ENCODE data around the gene CPNE9. TPM values are rescaled to one million over a fixed set of nuclear protein-coding genes. Genes with fewer than 3 reads are reported as not detected.

CPNE9 gene
- total and polyA plus RNA-seq, 2 of the 13 experiments (the other 11 are each of a cell fraction or from before 2014, with no cell fraction given) = 0.20 TPM; not detected in 1

DNA sequence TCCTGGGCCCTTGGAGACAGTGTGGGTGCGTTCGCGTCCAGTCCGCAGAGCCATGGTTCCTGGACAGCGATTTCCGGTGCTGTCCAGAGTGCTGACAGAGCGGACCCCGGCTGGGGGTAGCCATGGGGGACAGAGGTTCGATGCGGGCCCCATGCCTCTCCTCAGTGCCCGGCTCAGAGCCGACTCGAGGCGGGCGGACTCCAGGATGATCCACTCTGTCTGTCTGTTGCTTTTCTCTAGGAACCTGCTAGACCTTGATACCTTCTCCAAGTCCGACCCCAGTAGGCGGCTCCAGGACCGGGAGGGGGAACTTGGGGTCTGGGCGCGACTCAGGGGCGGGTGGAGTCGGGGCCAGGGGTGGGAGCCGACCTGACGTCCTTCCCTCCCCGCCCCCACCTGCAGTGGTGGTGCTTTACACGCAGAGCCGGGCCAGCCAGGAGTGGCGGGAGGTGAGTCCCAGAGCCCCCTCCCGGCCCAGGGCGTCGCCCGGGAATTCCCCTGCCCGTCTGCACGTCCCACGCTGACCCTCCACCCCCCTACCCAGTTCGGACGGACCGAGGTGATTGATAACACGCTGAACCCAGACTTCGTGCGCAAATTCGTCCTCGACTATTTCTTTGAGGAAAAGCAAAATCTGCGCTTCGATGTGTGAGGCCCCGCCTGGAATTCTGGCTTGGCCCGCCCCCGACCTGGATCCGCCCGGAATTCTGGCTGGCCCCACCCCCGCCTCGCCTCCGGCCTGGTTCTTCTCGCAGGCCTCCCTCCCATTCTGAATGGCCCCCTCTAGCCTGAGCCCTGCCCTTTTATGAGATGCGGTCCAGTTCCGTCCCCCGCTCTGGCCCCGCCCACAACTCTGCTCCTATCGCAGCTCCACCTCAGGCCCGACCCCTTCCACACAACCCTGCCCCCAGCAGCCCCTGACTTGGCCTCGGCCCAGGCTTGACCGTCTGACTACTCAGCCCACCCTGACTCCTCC lies 1.0 kb downstream of the CPNE9 start (continued):
- TF ChIP-seq, protein P1, sequence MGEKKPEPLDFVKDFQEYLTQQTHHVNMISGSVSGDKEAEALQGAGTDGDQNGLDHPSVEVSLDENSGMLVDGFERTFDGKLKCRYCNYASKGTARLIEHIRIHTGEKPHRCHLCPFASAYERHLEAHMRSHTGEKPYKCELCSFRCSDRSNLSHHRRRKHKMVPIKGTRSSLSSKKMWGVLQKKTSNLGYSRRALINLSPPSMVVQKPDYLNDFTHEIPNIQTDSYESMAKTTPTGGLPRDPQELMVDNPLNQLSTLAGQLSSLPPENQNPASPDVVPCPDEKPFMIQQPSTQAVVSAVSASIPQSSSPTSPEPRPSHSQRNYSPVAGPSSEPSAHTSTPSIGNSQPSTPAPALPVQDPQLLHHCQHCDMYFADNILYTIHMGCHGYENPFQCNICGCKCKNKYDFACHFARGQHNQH (CRISPR knock-in tag; IDR thresholded peaks at IDR 0.05) = peak; percentile 34; the same call in 1 of the 2 replicates
- TF ChIP-seq ZBTB20 (CRISPR knock-in tag; IDR thresholded peaks at IDR 0.05; ENCODE audit: borderline replicate concordance, low read depth) (peak; percentile 66; the same call in 1 of the 2 replicates), KLF16 (CRISPR knock-in tag; IDR thresholded peaks at IDR 0.05) (peak in 1 of 2 experiments; percentile 74; a peak in 1 of 4 replicates), GATAD1 (CRISPR knock-in tag; IDR thresholded peaks at IDR 0.05) (0 out of 2 replicates have a peak, but pooled peaks have one; percentile 21), ZNF446 (CRISPR knock-in tag; IDR thresholded peaks at IDR 0.05) (peak; percentile 69; the same call in 1 of the 2 replicates), ZFP36 (IDR thresholded peaks at IDR 0.05; ENCODE audit: borderline replicate concordance, low read depth, low read length, partially characterized antibody) (no peak), TRIM24 (CRISPR knock-in tag; IDR thresholded peaks at IDR 0.05) (no peak), ELF3 (CRISPR knock-in tag; IDR thresholded peaks at IDR 0.05) (0 out of 2 replicates have a peak, but pooled peaks have one; percentile 34), XBP1 (CRISPR knock-in tag; IDR thresholded peaks at IDR 0.05) (0 out of 2 replicates have a peak, but pooled peaks have one; percentile 57), WIZ (CRISPR knock-in tag; IDR thresholded peaks at IDR 0.05) (peak; percentile 68; the same call in 1 of the 2 replicates), ZNF12 (CRISPR knock-in tag; IDR thresholded peaks at IDR 0.05) (peak; percentile 72; the same call in 1 of the 2 replicates), ZFP82 (CRISPR knock-in tag; IDR thresholded peaks at IDR 0.05; ENCODE audit: borderline replicate concordance) (0 out of 2 replicates have a peak, but pooled peaks have one; percentile 52), ZNF3 (CRISPR knock-in tag; IDR thresholded peaks at IDR 0.05) (peak; percentile 58; the same call in 1 of the 2 replicates), HNF4A (CRISPR knock-in tag; IDR thresholded peaks at IDR 0.05) (no peak)
- TF ChIP-seq, protein P2, sequence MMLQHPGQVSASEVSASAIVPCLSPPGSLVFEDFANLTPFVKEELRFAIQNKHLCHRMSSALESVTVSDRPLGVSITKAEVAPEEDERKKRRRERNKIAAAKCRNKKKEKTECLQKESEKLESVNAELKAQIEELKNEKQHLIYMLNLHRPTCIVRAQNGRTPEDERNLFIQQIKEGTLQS (CRISPR knock-in tag; IDR thresholded peaks at IDR 0.05) = peak; percentile 81; the same call in 1 of the 2 replicates
- TF ChIP-seq, protein P3, sequence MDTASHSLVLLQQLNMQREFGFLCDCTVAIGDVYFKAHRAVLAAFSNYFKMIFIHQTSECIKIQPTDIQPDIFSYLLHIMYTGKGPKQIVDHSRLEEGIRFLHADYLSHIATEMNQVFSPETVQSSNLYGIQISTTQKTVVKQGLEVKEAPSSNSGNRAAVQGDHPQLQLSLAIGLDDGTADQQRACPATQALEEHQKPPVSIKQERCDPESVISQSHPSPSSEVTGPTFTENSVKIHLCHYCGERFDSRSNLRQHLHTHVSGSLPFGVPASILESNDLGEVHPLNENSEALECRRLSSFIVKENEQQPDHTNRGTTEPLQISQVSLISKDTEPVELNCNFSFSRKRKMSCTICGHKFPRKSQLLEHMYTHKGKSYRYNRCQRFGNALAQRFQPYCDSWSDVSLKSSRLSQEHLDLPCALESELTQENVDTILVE (CRISPR knock-in tag; IDR thresholded peaks at IDR 0.05) = peak; percentile 87
- TF ChIP-seq, protein P4, sequence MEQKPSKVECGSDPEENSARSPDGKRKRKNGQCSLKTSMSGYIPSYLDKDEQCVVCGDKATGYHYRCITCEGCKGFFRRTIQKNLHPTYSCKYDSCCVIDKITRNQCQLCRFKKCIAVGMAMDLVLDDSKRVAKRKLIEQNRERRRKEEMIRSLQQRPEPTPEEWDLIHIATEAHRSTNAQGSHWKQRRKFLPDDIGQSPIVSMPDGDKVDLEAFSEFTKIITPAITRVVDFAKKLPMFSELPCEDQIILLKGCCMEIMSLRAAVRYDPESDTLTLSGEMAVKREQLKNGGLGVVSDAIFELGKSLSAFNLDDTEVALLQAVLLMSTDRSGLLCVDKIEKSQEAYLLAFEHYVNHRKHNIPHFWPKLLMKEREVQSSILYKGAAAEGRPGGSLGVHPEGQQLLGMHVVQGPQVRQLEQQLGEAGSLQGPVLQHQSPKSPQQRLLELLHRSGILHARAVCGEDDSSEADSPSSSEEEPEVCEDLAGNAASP (CRISPR knock-in tag; IDR thresholded peaks at IDR 0.05; ENCODE audit: borderline replicate concordance) = peak; percentile 51; the same call in 1 of the 2 replicates
- TF ChIP-seq, protein P5, sequence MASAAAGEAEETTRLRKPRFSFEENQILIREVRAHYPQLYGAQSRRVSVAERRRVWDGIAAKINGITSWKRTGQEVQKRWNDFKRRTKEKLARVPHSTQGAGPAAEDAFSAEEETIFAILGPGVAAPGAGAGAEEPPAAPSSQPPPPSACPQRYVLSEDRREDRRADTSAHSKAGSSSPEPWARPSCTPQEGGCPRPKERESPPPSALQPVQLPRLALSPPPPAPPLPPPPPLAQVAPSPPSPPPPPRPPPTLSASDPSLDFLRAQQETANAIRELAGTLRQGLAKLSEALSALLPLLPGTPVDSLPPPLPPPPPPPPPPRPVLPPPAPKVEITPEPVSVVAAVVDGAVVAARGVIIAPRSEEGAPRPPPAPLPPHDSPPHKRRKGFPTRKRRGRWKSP (CRISPR knock-in tag; IDR thresholded peaks at IDR 0.05) = no peak
- TF ChIP-seq, protein P6, sequence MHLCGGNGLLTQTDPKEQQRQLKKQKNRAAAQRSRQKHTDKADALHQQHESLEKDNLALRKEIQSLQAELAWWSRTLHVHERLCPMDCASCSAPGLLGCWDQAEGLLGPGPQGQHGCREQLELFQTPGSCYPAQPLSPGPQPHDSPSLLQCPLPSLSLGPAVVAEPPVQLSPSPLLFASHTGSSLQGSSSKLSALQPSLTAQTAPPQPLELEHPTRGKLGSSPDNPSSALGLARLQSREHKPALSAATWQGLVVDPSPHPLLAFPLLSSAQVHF (CRISPR knock-in tag; IDR thresholded peaks at IDR 0.05) = 0 out of 2 replicates have a peak, but pooled peaks have one; percentile 51
- TF ChIP-seq, protein P7, sequence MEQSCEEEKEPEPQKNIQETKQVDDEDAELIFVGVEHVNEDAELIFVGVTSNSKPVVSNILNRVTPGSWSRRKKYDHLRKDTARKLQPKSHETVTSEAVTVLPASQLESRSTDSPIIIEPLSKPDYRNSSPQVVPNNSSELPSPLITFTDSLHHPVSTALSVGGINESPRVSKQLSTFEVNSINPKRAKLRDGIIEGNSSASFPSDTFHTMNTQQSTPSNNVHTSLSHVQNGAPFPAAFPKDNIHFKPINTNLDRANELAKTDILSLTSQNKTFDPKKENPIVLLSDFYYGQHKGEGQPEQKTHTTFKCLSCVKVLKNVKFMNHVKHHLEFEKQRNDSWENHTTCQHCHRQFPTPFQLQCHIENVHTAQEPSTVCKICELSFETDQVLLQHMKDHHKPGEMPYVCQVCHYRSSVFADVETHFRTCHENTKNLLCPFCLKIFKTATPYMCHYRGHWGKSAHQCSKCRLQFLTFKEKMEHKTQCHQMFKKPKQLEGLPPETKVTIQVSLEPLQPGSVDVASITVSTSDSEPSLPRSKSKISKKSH (CRISPR knock-in tag; IDR thresholded peaks at IDR 0.05; ENCODE audit: borderline replicate concordance) = peak; percentile 77; the same call in 1 of the 2 replicates

Measured in HepG2 (cell line).